ENCODE data around the gene SCG5. TPM values are rescaled to one million over a fixed set of nuclear protein-coding genes. Genes with fewer than 3 reads are reported as not detected.
"Not testable (repeated sequence)": the region's sequence is repeated elsewhere in the genome, so short reads cannot be mapped to it uniquely, and the experiment has no call there.

The SCG5 gene
- 2.2 and 2.8 TPM in 2 replicates for total RNA-seq

- intact Hi-C loops (cut with micrococcal nuclease), result no loop called here
Observed at GRCh38 chr15:32641517-32642059, at the start of gene SCG5. Gene SCG5 (plus strand): TSS chr15:32641710. CDS start chr15:32643593, 1,883 bp downstream.

DNA sequence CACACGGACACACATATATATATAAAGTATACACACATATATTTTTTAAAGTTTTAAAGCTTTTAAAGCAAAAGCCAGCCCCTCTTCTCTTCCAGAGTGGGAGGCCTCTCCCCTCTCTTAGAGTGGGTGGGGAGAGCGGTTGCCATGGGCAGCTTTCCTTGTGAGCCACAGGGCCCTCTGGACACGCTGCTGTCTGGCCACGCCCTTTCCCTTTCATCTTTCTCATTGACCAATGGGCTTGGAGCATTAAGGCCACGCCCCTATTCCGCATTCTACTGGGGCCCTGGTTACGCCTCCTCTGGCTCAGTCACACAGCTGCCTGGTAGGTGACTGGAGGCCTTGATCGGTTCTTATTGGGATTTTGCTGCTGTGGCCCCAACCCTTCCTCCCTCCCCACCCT, 48.4 kb upstream of the SCG5 start, which contains the start of gene GOLGA8N:
GOLGA8N (plus strand) TSS at position 306 of the 400 bp plus-strand sequence.
- intact Hi-C loops (cut with micrococcal nuclease), result not testable (repeated sequence)

- intact Hi-C loops (cut with micrococcal nuclease), result not testable (repeated sequence)
Observed at GRCh38 chr15:32609518-32609917, 32.0 kb upstream of the SCG5 start.

DNA sequence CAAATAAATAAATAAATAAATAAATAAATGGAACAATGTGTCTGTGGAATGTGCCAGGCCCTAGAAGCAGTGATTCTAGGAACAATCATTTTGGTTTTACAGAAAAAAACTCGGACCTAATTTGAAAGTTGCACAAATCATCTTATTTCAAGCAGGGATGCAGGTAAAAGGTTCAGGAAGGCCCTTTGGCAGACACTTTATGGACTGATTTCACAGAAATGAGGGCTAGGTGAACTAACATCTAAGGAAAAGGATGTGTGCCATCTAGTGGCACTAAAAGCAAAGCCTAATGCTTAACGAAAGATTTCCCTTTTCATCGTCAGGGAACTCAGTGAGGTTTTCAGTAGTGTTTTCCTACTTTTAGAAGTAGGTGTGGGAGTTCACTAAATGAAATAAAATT, 30.8 kb upstream of the SCG5 start:
- intact Hi-C loops (cut with micrococcal nuclease), result not testable (repeated sequence)

DNA sequence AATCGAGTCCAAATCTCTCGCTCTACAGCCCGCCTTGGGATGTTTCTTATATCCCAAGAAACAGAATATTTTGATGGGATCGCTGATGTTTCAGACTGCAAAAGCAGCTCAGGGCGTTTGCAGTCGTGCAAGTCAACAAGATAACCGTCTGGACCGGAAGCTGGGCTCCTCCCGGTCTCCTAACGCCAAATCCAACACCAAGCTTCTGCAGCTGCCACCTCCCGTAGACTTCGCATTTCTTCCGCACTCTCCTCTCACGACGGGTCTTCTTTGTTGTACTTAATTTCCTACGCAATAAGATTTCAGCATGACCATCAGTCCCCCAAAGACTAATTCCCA, 26.8 kb upstream of the SCG5 start:
- intact Hi-C loops (cut with micrococcal nuclease), result not testable (repeated sequence)

GRCh38 chr15:32615051-32615870, 26.2 kb upstream of the SCG5 start, which contains the start of gene ARHGAP11A:
Gene ARHGAP11A (plus strand): TSS chr15:32615504. CDS start chr15:32616212, 708 bp downstream.
- intact Hi-C loops (cut with micrococcal nuclease), result not testable (repeated sequence)

DNA sequence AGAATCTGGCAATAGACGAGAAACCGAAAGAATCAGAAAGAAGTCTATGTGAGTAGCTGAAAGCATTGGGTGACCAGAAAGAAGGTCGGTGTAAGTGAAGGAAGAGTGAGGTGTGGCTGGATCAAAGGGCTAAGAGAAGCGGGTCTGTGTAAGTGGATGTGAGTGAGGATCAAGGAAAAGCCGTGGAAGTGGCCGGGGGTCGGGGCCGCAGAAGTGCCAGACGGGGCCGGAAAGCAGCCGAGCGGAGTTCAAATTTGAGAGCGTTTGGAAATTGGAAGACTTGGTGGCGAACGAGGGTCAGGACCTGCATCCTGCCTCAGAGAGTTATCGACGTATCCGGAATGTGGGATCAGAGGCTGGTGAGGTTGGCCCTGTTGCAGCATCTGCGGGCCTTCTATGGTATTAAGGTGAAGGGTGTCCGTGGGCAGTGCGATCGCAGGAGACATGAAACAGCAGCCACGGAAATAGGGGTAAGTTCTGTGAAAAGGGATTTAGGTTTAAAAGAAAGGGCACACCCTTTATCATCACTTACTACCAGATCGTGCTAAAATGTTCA, 25.6 kb upstream of the SCG5 start:
- intact Hi-C loops (cut with micrococcal nuclease), result not testable (repeated sequence)

DNA sequence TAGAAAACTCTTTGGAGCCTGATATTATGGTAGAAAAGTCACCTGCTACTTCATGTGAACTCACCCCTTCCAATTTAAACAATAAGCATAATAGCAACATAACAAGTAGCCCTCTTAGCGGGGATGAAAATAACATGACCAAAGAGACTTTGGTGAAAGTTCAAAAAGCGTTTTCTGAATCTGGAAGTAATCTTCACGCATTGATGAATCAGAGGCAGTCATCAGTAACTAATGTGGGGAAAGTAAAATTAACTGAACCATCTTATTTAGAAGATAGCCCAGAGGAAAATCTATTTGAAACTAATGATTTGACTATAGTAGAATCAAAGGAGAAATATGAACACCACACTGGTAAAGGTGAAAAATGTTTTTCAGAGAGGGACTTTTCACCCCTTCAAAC, 5.1 kb upstream of the SCG5 start:
- intact Hi-C loops (cut with micrococcal nuclease), result no loop called here

- intact Hi-C loops (cut with micrococcal nuclease), result no loop called here
Observed at GRCh38 chr15:32636908-32637567, 4.5 kb upstream of the SCG5 start.

GRCh38 chr15:32637704-32638103, 3.8 kb upstream of the SCG5 start:
- intact Hi-C loops (cut with micrococcal nuclease), result no loop called here

- intact Hi-C loops (cut with micrococcal nuclease), result no loop called here
Observed at GRCh38 chr15:32642667-32643435, 1.3 kb downstream of the SCG5 start.

GRCh38 chr15:32643907-32644445, 2.5 kb downstream of the SCG5 start:
- intact Hi-C loops (cut with micrococcal nuclease), result no loop called here

DNA sequence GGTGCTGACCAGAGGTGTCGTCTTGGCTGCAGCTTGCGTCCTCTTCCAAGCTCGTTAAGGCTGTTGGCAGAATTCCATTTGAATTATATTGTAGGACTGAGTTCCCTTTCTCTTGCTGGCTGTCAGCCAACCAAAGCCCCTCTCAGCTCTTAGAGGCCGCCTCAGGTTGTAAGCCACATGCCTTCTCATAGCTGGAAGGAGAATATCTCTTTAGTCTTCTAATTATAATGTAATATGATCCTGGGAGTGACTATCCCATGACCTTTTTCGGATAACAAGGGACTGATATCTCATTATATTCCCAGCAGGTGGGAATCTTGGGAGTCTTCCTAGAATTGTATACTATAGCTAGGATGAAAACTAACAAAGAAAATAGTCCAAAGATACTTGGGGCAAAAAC, 4.8 kb downstream of the SCG5 start:
- intact Hi-C loops (cut with micrococcal nuclease), result no loop called here

- intact Hi-C loops (cut with micrococcal nuclease), result loop anchor here (1.0 kb wide), 1 partner anchor 8 kb away; no protein-coding TSS in a partner anchor
Observed at GRCh38 chr15:32649342-32649741, 7.8 kb downstream of the SCG5 start.

DNA sequence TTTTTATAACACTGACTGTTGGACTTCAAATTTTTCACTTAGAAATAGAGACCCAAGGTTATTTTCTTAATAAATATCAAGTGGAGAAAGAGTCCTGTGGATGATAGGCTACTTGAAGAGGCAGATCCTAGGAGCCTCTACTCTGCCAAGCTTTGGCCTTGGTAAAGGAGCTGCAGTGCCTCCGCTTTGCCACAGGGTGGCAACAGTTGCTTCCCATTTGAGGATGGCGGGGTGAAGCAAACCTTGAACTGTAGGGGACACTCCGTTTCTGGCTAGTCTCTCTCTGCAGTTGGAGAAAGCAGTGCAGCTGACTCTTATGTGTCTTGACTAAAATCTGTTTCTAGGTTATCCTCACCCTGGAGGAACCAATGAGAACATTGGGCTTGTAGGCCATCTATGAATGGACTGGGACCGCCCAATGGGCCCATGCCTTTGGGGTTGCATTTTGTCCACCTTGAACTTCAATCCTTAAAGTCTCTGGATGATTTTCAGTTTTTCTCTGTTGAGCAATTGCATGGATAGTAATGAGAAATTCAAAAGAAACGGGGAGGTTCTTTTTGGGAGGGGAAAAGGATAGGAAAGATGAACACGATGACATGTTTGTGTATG, 9.8 kb downstream of the SCG5 start:
- intact Hi-C loops (cut with micrococcal nuclease), result loop anchor here (1.0 kb wide), 1 partner anchor 344 kb away; no protein-coding TSS in a partner anchor

- intact Hi-C loops (cut with micrococcal nuclease), result no loop called here
Observed at GRCh38 chr15:32652178-32652577, 10.7 kb downstream of the SCG5 start.

GRCh38 chr15:32656091-32656490, 14.6 kb downstream of the SCG5 start:
- intact Hi-C loops (cut with micrococcal nuclease), result no loop called here

- intact Hi-C loops (cut with micrococcal nuclease), result no loop called here
Observed at GRCh38 chr15:32656496-32656895, 15.0 kb downstream of the SCG5 start.

DNA sequence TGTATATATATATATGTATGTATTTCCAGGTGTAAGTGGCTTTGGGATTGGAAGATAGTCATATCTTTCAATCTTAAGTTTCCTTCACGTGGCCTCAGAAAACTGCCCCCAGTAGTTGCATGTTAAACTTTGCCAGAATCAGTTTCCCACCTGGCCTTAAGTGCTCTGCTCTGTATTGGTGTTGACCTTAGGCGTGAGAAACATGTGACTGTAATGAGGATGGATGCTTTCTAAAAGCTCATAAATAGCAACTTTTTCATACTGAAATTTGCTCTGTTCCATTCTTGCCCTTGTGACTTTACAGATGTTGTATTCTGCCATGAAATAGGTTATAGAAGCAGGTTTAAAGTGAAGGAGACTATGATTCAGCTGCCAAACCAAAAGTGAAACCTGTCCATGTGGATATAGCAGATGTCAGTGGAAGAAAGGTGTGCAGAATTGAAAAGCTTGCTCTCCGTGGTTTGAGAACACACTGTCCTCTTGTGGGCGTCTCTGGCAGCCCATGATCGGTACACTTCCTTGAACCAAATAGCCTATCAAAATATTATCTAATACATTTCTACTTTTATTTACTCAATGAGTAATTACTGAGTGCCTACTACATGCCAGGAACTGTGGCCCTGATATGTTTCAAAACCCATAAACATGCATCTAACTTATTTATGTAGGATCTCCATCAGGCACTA, 15.8 kb downstream of the SCG5 start:
- intact Hi-C loops (cut with micrococcal nuclease), result loop anchor here (1.0 kb wide), 1 partner anchor 8 kb away; no protein-coding TSS in a partner anchor

- intact Hi-C loops (cut with micrococcal nuclease), result loop anchor here (1.0 kb wide), 1 partner anchor 9 kb away; no protein-coding TSS in a partner anchor
Observed at GRCh38 chr15:32657941-32658340, 16.4 kb downstream of the SCG5 start.

All from T-helper 1 cell treated with Interleukin-12 subunit alpha and Interleukin-12 subunit beta and Interleukin-4 antibody, amounts not matched to agents 30 ng/mL and 1 ng/mL, for 36 hours (primary cell).